ENCODE data around the gene GNG14.

DNA sequence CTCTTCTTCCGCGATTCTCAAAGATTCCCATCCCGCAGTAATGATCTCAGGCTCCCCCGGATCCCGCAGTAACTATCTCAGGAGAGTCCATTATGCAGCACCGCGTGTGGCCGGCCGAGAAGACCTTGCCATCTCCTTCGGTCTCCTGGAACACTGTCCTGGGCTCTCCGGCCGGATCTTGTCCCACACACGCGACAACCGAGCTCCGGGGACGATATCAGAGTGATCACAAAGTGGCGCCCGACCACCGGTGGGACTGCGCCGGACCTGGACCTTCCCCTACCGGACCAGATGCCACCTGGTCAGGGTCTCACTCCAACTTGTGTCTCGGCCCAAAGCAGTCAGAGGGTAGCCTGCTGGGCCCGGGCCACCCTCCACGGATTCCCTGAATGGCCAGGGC lies 45.3 kb upstream of the GNG14 start:
- TF ChIP-seq POLR2A (IDR thresholded peaks at IDR 0.05; ENCODE audit: low read depth, low read length) = no peak
- TF ChIP-seq, protein P1, sequence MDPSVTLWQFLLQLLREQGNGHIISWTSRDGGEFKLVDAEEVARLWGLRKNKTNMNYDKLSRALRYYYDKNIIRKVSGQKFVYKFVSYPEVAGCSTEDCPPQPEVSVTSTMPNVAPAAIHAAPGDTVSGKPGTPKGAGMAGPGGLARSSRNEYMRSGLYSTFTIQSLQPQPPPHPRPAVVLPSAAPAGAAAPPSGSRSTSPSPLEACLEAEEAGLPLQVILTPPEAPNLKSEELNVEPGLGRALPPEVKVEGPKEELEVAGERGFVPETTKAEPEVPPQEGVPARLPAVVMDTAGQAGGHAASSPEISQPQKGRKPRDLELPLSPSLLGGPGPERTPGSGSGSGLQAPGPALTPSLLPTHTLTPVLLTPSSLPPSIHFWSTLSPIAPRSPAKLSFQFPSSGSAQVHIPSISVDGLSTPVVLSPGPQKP (IDR thresholded peaks at IDR 0.05; ENCODE audit: borderline replicate concordance, low read depth, low read length) = no peak
- TF ChIP-seq, protein P2, sequence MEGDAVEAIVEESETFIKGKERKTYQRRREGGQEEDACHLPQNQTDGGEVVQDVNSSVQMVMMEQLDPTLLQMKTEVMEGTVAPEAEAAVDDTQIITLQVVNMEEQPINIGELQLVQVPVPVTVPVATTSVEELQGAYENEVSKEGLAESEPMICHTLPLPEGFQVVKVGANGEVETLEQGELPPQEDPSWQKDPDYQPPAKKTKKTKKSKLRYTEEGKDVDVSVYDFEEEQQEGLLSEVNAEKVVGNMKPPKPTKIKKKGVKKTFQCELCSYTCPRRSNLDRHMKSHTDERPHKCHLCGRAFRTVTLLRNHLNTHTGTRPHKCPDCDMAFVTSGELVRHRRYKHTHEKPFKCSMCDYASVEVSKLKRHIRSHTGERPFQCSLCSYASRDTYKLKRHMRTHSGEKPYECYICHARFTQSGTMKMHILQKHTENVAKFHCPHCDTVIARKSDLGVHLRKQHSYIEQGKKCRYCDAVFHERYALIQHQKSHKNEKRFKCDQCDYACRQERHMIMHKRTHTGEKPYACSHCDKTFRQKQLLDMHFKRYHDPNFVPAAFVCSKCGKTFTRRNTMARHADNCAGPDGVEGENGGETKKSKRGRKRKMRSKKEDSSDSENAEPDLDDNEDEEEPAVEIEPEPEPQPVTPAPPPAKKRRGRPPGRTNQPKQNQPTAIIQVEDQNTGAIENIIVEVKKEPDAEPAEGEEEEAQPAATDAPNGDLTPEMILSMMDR (conservative IDR thresholded peaks at IDR 0.05; ENCODE audit: low read depth, low read length) = no peak

Measured in IMR-90 (cell line).